GM12878 (cell line): ENCODE data around the gene SCN3B.

Experiments
- ELK1 ChIP-seq: IDR thresholded peaks from 2 replicates; pipeline ENCODE4 v1.6.1; 2012; ENCODE audit warnings: low read depth, low read length, improper control_type of control experiment
- ZBTB33 ChIP-seq: fragments of 450-650 bp; IDR thresholded peaks from 2 replicates; pipeline ENCODE4 v1.6.1; 2017; ENCODE audit warnings: mild to moderate bottlenecking

GRCh38 chr11:123628936-123629683 is 25.3 kb downstream of the SCN3B start:
- TF ChIP-seq ELK1 (no peak), ZBTB33 (no peak)
